NCI-H2227 treated with DMSO at 0.1 percent for 48 hours (cell line): ENCODE measurements around the gene SULT4A1.
"Not testable (repeated sequence)": the region's sequence is repeated elsewhere in the genome, so short reads cannot be mapped to it uniquely, and the experiment has no call there.

Experiments
- DNase-seq: peaks from one replicate; lab custom pipeline; 2025; lab: John Stamatoyannopoulos, UW

Gene SULT4A1, protein sequence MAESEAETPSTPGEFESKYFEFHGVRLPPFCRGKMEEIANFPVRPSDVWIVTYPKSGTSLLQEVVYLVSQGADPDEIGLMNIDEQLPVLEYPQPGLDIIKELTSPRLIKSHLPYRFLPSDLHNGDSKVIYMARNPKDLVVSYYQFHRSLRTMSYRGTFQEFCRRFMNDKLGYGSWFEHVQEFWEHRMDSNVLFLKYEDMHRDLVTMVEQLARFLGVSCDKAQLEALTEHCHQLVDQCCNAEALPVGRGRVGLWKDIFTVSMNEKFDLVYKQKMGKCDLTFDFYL

GRCh38 chr22:43862074-43862881 lies at the start of gene SULT4A1:
TSS of gene SULT4A1 (minus strand) at chr22:43862513. CDS start at chr22:43862382, 131 bp downstream.
- peak; percentile 40 for DNase-seq

- no peak for DNase-seq
Measured at GRCh38 chr22:43911351-43911750, 49.0 kb upstream of the SULT4A1 start.

DNA sequence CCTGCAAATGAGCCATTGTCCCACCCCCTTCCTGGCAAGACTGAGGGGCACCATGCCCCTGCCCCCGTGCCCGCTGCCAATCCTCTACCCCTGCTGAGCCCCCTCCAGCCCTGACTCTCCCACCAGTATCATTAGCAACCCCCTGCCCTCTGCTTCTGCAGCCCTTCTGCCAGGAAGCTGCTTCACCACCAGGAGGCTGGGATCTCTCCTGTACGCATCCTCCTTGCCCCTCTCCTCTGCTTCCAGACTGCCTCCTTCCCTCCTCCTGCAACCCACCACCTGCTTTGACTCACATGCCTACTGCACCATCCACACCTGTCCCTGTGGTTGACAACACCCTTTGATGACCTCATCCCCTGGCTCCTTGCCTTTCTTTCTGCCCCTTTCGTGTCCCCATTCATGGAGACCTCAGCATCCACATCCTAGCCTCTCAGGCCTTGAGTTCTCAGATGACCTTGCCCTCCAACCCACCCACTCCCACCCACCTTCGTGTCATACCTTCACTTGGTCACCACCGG lies 47.9 kb upstream of the SULT4A1 start:
- no peak for DNase-seq

DNA sequence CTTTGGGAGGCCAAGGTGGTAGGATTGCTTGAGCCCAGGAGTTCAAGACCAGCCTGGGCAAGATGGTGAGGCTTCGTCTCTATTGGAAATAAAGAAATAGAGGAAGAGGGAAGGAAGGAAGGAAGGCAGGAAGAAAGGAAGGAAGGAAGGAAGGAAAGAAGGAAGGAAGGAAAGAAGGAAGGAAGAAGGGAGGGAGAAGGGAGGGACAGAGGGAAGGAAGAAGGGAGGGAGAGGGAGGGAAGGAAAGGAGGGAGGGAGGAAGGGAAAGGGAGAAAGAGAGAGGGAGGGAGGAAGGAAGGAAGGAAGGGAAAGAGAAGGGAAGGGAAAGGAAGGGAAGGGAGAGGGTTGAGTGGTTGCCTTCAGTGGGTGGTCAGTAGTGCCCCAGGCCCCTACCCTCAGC lies 47.4 kb upstream of the SULT4A1 start:
- DNase-seq = no peak

DNA sequence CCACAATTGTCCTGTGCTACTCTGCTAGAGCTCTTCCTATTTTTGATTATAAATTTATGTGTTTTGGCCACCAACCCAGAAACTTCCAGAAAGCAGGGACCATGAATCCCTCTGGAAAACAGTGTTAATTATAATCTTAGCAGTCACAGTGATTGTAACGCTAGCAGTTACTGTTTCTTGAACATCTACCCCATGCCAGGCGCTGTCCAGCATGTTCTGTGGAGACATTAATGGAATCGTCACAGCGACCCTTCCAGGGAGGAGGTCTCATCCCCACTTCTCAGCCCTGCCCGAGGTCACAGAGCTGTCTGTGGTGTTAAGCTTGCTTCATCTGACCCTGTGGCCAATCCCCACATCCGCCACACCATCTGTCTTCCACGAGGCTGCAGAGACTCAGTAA lies 43.4 kb upstream of the SULT4A1 start:
- no peak for DNase-seq

DNA sequence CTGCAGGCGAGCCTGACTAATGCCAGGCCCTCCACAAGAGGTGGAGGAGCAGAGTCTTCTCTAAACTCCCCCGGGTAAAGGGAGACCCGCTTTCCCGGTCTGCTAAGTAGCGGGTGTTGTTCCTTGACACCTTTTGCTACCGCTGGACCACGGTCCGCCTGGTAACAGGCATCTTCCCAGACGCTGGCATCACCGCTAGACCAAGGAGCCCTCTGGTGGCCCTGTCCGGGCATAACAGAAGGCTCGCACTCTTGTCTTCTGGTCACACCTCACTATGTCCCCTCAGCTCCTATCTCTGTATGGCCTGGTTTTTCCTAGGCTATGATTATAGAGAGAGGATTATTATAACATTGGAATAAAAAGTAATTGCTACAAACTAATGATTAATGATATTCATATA lies 42.1 kb upstream of the SULT4A1 start:
- DNase-seq = not testable (repeated sequence)

DNA sequence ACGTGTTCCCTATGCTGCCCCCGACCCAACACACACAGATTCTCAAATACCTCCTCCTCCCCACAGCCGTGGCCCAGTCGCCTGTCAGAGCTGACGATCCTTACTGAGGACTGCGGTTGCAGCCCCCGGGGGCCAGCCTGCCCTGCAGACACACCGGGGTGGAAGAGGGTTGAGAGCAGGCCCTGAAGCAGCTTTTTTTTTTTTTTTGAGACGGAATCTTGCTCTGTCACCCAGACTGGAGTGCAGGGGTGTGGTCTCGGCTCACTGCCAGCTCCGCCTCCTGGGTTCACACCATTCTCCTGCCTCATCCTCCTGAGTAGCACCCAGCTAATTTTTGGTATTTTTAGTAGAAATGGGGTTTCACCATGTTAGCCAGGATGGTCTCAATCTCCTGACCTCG lies 40.7 kb upstream of the SULT4A1 start:
- DNase-seq = not testable (repeated sequence)

DNA sequence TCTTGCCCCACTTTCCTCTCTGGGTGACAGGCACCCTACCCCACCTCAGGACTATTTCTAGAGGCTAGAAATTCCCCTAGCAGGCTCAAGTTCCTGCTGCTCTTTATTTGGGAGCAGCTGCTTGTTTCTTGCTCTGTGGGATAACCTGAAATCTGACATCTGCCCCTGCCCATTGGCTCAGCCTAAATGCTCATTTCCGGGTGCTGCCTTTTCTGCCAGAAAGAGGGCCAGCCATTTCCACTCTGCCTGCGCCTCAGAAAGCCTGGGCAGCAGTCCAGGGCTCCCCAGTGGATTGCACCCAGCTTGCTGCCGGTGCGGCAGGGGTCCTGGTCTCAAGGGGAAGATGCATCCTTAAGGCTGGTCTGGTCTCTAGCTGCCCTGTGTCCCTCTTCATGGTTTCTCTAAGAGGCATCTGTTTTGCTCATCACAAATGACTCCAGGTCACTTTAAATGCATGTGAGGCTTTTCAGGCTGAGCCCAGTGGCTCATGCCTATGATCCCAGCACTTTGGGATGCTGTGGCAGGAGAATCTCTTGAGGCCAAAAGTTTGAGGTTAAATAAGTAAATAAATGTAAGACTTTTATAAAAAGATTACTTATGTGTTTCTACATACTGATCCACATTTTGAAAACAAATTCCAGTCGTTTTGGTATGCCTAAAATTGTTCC lies 39.8 kb upstream of the SULT4A1 start:
- DNase-seq = no peak

DNA sequence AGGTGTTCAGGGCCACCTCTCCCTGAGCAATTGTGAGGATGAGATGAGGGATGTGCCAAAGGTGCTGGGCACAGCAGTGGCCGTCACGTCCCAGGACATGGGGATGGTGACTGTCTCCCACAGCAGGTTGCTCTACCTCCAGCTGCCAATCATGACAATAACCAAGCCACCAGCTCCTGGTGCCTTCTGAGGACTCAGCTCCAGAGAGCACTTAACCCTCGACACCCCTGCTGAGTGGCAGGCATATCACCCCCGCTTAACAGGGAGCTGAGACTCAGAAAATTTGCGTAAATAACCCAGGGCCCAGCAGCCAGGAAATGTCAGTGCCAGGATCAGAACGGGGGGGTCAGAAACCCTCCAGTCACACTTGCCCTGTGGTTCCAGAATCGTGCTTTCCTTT lies 37.9 kb upstream of the SULT4A1 start:
- no peak for DNase-seq

GRCh38 chr22:43897751-43898261 lies 35.5 kb upstream of the SULT4A1 start:
- no peak for DNase-seq

- no peak for DNase-seq
Measured at GRCh38 chr22:43895986-43896645, 33.8 kb upstream of the SULT4A1 start.

DNA sequence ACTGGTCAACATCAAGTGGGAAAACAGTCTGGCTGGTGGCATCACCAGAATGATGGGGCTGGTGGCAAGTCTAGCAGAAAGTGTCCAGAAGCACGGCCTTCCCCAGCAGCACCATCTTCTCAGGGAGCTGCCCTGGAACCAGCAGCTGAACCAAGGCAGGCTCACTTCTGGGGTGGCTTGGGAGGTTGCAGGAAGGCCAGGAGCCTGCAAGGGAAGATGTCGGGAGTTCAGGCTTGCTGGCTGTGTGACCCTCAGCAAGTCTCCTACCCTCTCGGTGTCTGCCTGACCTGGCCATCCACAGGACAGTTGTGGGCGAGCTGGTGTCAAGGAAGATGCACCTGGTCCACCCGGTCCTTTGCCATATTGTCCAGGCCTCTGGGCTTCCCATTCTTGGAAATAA lies 31.8 kb upstream of the SULT4A1 start:
- no peak for DNase-seq

DNA sequence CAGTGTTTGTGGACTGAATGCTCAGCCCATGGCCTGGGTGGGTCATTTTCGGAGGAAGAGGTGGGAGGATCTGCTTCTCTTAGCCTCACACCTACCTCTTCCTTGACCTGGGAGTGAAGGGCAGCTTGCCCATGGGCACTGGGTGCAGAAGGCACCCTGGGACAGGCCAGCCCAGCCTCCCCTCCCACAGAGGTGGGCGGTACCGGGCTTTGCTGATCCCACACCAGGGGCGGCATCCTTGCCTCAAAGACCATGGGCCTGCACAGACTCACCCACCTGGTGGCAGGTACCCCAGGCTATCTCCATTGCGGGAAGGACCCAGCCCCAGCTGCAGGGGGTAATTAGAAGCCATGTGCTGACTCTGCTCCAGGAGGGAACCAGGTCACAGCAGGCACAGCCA lies 31.0 kb upstream of the SULT4A1 start:
- no peak for DNase-seq

DNA sequence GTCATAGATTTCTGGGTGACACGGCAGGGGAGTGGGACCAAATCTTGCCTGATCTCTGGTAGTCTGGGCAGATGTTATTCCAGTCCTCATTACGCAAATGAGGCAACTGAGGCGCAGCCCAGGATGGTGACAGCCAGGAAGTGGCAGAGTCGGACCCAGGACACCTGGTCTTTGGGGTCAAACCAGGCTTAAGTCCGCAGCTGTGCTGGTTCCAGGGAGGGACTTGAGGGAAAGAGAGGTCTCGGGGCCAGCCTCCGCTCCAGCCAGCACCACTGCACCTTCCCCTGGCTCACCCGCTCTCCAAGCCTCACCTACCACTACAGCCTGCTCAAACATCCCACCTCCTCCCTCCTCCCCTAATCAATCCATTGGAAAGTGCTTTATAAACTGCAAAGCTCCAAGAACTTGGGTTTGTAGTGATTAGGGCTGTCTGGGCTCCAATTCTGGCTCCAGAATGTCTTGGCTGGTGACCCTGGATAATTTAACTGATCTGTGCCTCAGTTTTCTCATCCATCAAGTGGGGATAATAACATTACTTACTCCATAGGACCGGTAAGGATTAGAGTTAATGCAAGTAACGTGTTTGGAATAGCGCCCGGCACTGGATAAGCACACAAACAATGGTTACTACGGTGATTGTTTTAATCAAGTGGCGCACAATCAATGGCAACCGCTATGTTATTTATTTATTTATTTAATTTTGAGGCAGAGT lies 30.0 kb upstream of the SULT4A1 start:
- no peak for DNase-seq

GRCh38 chr22:43891360-43892182 lies 29.3 kb upstream of the SULT4A1 start, which contains the start of gene PNPLA5:
TSS of gene PNPLA5 (minus strand) at chr22:43892013. CDS start at chr22:43891880, 133 bp downstream.
- DNase-seq = no peak

DNA sequence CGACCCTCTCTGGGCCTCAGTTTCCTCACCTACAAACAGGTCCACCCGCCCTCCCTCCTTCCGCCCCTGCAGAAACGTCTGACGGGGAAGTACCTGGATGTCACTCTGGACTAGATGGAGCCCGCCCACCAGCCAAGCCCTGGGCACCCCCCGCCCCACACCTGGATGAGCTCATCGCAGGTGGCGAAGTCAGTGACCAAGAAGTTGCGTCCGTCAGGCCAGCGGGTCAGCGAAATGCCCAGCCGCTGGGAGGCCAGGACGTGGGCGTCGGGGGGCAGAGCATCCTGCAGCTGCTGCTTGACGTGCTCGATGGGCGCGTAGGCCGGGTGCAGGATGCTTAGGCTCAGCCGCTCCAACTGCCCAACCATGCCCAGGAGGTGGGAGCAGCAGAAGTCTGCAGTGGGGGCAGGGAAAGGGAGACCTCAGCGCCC lies 28.6 kb upstream of the SULT4A1 start:
- DNase-seq = no peak

DNA sequence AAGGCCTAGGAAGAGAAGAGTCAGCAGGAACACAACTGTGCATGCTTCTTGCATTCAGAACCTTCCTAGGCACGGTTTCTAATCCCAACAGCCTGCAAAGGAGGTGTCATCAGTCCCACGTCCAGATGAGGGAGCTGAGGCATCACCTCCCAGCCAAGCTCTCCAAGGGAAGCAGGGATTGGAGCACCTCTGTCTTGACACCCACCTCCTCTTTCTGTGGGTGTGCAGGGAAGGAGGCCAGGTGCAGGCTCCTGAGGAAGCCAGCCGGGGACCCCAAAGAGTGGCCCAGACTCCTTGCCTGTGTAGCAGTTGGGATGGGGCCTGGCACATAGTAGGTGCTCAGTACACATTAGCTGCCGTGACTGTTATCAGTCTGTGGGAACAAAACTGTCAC lies 27.5 kb upstream of the SULT4A1 start:
- DNase-seq = no peak

DNA sequence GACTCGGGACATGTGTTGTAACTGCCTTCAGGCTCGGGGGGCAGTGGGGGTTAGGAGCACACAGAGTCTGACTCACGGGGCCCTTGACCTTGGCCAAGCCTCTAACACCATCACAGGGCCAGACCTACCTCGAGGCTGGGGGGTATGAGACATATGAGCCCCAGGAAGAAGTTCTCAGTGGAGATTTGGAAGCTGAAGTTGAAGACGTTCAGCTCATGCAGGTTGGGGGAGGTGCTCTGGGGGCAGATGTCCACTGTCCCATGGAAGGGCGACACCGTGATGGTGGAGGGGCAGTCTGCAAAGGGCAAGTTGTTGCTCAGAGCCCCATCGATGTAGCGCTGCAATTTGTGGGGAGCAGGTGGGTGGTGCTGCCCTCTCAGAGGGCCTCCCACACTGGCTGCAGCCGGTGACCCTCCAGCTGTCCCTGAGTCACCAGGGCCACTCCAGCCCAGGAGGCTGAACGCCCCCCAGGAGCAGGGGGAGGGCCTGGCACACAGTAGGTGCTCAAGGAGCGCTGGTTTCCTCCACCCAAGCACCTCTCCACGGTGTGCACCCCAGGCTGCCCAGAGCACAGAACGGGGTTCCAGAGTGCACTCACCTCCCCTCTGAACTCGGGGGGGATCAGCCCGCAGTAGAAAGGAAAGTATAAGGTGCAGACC lies 27.0 kb upstream of the SULT4A1 start:
- DNase-seq = no peak

DNA sequence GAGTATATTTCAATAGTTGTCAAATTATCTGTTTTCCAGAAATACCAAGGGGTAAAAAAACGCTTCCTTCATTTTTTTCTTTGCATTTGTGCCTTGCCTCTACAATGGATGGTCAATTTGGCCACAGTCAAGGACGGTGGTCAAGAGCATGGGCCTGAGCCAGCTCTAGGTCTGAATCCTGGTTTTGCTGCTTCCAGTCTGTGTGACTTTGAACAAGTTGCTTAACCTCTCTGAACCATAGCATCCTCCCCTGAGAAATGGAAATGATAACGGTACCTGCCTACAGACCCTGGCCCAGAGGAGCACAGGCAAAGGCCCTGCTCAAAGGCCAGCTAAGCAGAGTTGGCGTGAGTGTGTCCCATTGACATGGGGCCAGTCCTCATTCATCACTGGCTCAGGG lies 26.4 kb upstream of the SULT4A1 start:
- no peak for DNase-seq

DNA sequence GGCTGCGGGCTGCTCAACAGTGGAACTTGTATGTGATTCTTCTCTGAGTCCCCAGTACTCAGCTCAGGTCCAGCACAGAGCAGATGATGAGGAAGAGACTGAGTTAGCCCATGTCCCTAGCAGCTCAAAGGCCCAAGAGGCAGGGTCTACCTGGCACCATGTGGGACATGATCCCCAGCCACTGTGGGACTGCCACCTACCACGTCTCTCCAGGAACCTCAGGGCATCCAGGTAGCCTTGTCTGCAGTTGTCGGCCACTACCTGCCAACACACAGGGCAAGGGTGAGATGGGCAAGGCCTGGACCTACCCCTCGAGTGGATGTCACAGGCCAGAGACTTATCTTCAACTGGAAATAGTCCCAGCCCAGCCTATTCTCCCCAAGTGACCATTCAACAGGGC lies 25.1 kb upstream of the SULT4A1 start:
- DNase-seq = no peak
